DND-41 (cell line): Measurements from ENCODE around the gene ATP6V1B1.

Experiments used
- EZH2 ChIP-seq: IDR thresholded peaks from 3 replicates; pipeline ENCODE4 v1.6.1; 2012; ENCODE audit warnings: borderline replicate concordance, low read depth, mild to moderate bottlenecking, moderate library complexity, low read length, inconsistent platforms; ENCODE audit not compliant: severe bottlenecking
- TF ChIP-seq, protein P1 (sequence below): IDR thresholded peaks from 2 replicates; pipeline ENCODE4 v1.5.1; 2012; ENCODE audit warnings: borderline replicate concordance, low read length, moderate library complexity, mild to moderate bottlenecking; ENCODE audit not compliant: poor library complexity, severe bottlenecking; ENCODE audit errors: extremely low read depth

DNA sequence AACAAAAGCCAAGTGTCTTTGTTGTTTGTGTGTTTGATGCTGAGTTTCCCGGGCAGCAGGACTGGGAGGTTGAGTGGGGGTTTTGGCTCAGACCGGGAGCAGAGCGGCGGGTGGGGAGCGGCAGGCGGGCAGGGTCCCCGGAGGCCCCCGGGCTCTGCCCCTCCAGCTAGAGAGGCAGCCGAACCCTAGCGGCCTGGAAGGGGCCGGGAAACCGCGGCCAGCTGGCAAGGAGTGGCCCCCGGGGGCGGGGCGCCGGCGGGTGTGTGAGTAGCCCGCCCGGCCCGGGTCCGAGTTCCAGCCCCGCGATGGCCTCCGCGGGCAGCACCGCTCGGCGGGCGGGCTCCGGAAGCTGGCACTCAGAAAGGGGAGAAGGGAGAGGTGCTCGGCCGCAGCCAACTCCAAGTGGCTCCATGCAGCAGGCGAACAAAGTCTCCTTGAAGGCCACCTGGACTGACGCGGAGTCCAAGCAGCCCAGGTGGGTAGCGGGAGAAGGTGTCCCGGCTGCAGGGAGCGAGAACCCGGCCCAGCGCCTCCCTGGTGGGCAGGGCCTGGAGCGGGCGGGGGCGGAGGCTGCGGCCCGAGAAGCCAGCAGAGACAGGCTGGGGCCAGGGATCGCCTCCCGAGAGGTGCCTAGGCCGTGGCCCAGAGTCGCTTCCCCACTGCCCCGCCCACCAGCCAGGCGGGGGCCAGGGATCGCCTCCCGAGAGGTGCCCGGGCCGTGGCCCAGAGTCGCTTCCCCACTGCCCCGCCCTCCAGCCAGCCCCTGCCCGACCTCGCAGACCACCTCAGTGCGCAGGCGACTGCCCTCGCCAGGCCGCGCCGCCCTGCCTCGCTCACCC lies 42.9 kb downstream of the ATP6V1B1 start, which contains the start of gene ANKRD53:
- TF ChIP-seq, protein P1, sequence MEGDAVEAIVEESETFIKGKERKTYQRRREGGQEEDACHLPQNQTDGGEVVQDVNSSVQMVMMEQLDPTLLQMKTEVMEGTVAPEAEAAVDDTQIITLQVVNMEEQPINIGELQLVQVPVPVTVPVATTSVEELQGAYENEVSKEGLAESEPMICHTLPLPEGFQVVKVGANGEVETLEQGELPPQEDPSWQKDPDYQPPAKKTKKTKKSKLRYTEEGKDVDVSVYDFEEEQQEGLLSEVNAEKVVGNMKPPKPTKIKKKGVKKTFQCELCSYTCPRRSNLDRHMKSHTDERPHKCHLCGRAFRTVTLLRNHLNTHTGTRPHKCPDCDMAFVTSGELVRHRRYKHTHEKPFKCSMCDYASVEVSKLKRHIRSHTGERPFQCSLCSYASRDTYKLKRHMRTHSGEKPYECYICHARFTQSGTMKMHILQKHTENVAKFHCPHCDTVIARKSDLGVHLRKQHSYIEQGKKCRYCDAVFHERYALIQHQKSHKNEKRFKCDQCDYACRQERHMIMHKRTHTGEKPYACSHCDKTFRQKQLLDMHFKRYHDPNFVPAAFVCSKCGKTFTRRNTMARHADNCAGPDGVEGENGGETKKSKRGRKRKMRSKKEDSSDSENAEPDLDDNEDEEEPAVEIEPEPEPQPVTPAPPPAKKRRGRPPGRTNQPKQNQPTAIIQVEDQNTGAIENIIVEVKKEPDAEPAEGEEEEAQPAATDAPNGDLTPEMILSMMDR = no peak
- TF ChIP-seq EZH2 = no peak
